ENCODE results near the gene SLC35C1. TPM values are rescaled to one million over a fixed set of nuclear protein-coding genes. Genes with fewer than 3 reads are reported as not detected.

The SLC35C1 gene
- total RNA-seq, 2 donors from 2014 or later: 11.4 to 16.0 TPM

- no peaks in the 10 kb centered on the region for H3K4me1 Mint-ChIP-seq
- peaks cover 4% of the 10 kb centered on the region for H3K9me3 Mint-ChIP-seq
- no peaks in the 10 kb centered on the region for H3K36me3 Mint-ChIP-seq (ENCODE audit: low read depth)
- H3K36me3 ChIP-seq (ENCODE audit: control insufficient read depth, insufficient read depth, low read length): no peaks in the 10 kb centered on the region
- no peak overlapping the region for H3K4me3 ChIP-seq (ENCODE audit: low read length)
- no peak overlapping the region for H3K27ac ChIP-seq (ENCODE audit: low read depth, low read length)
- H3K27ac Mint-ChIP-seq: no peak overlapping the region
- H3K9me3 ChIP-seq (ENCODE audit: control insufficient read depth, low read length): no peaks in the 10 kb centered on the region
- peaks cover 14% of the 10 kb centered on the region for H3K27me3 ChIP-seq (ENCODE audit: control insufficient read depth, insufficient read depth, low read length, poor library complexity, severe bottlenecking)
- H3K27me3 Mint-ChIP-seq (ENCODE audit: insufficient read depth): peaks cover 21% of the 10 kb centered on the region
- DNase-seq: no peak
- H3K4me3 Mint-ChIP-seq: no peak overlapping the region
- H3K4me1 ChIP-seq (ENCODE audit: control insufficient read depth, insufficient read depth, low read length): no peaks in the 10 kb centered on the region
- 92 to 100% methylated on average over 2 of the region's 2 CpGs for WGBS, 2 experiments (ENCODE audit: insufficient coverage in 1 of 2, insufficient read length in 1 of 2)
- H3K9ac ChIP-seq (ENCODE audit: extremely low read depth, low read length, poor library complexity, severe bottlenecking): no peak overlapping the region
- TF ChIP-seq CTCF (conservative IDR thresholded peaks at IDR 0.05): no peak
Measured at GRCh38 chr11:45830596-45830995, 25.6 kb downstream of the SLC35C1 start.

- H3K4me3 Mint-ChIP-seq: no peak overlapping the region
- no peaks in the 10 kb centered on the region for H3K4me1 Mint-ChIP-seq
- 85 to 87% methylated on average over 6 to 9 of the region's 9 CpGs for WGBS, 2 experiments (ENCODE audit: insufficient coverage in 1 of 2, insufficient read length in 1 of 2)
Measured at GRCh38 chr11:45832811-45833441, 28.0 kb downstream of the SLC35C1 start.

GRCh38 chr11:45833761-45834160, 28.8 kb downstream of the SLC35C1 start:
- Mint-ChIP-seq H3K27ac (no peak overlapping the region), H3K27me3 (ENCODE audit: insufficient read depth) (peaks cover 31% of the 10 kb centered on the region)

More at GRCh38 chr11:45832811-45833441, 28.0 kb downstream of the SLC35C1 start:
- TF ChIP-seq CTCF (conservative IDR thresholded peaks at IDR 0.05): no peak
- Histone ChIP-seq H3K9me3 (ENCODE audit: control insufficient read depth, low read length) (no peaks in the 10 kb centered on the region), H3K4me1 (ENCODE audit: control insufficient read depth, insufficient read depth, low read length) (no peaks in the 10 kb centered on the region), H3K4me3 (ENCODE audit: low read length) (no peak overlapping the region), H3K27me3 (ENCODE audit: control insufficient read depth, insufficient read depth, low read length, poor library complexity, severe bottlenecking) (peaks cover 18% of the 10 kb centered on the region), H3K36me3 (ENCODE audit: control insufficient read depth, insufficient read depth, low read length) (no peaks in the 10 kb centered on the region), H3K9ac (ENCODE audit: extremely low read depth, low read length, poor library complexity, severe bottlenecking) (no peak overlapping the region), H3K27ac (ENCODE audit: low read depth, low read length) (no peak overlapping the region)
- Mint-ChIP-seq H3K36me3 (ENCODE audit: low read depth) (no peaks in the 10 kb centered on the region), H3K27me3 (ENCODE audit: insufficient read depth) (peaks cover 30% of the 10 kb centered on the region), H3K27ac (no peak overlapping the region), H3K9me3 (peaks cover 1% of the 10 kb centered on the region)
- DNase-seq: no peak

More at GRCh38 chr11:45833761-45834160, 28.8 kb downstream of the SLC35C1 start:
- Histone ChIP-seq H3K36me3 (ENCODE audit: control insufficient read depth, insufficient read depth, low read length) (no peaks in the 10 kb centered on the region), H3K9me3 (ENCODE audit: control insufficient read depth, low read length) (no peaks in the 10 kb centered on the region), H3K4me1 (ENCODE audit: control insufficient read depth, insufficient read depth, low read length) (no peaks in the 10 kb centered on the region), H3K27me3 (ENCODE audit: control insufficient read depth, insufficient read depth, low read length, poor library complexity, severe bottlenecking) (peaks cover 13% of the 10 kb centered on the region), H3K4me3 (ENCODE audit: low read length) (no peak overlapping the region), H3K9ac (ENCODE audit: extremely low read depth, low read length, poor library complexity, severe bottlenecking) (no peak overlapping the region), H3K27ac (ENCODE audit: low read depth, low read length) (no peak overlapping the region)
- no peak for TF ChIP-seq CTCF (conservative IDR thresholded peaks at IDR 0.05)
- Mint-ChIP-seq H3K4me3 (no peak overlapping the region), H3K9me3 (peaks cover 2% of the 10 kb centered on the region), H3K4me1 (no peaks in the 10 kb centered on the region), H3K36me3 (ENCODE audit: low read depth) (no peaks in the 10 kb centered on the region)
- no peak for DNase-seq
- 88 to 91% methylated on average over 3 of the region's 3 CpGs for WGBS, 2 experiments (ENCODE audit: insufficient coverage in 1 of 2, insufficient read length in 1 of 2)

Data from endodermal cell (in vitro differentiated cells).